HG02642 (cell line): ENCODE data around the gene CROCC2.
"Not testable (repeated sequence)": the region's sequence is repeated elsewhere in the genome, so short reads cannot be mapped to it uniquely, and the experiment has no call there.

Experiments
- ATAC-seq: cut with Tn5 transposase; IDR thresholded peaks from one replicate; pipeline ENCODE4 v1.9.1; 2021; ENCODE audit warnings: mild to moderate bottlenecking; ENCODE audit not compliant: unreplicated experiment, poor library complexity

CROCC2 gene

GRCh38 chr2:240963868-240964703 is 58.0 kb downstream of the CROCC2 start:
- ATAC-seq, result no peak

- ATAC-seq, result no peak
Observed at GRCh38 chr2:240964704-240965295, 58.7 kb downstream of the CROCC2 start.

GRCh38 chr2:240965296-240965904 is 59.3 kb downstream of the CROCC2 start:
- no peak for ATAC-seq

GRCh38 chr2:240965905-240966456 is 59.8 kb downstream of the CROCC2 start:
- ATAC-seq, result no peak

GRCh38 chr2:240966457-240966905 is 60.3 kb downstream of the CROCC2 start:
- ATAC-seq, result no peak

- ATAC-seq, result no peak
Observed at GRCh38 chr2:240966906-240967680, 61.0 kb downstream of the CROCC2 start.

- ATAC-seq, result no peak
Observed at GRCh38 chr2:240967681-240968621, 61.8 kb downstream of the CROCC2 start.

- no peak for ATAC-seq
Observed at GRCh38 chr2:240968731-240969624, 62.8 kb downstream of the CROCC2 start.

GRCh38 chr2:240970104-240970503 is 64.0 kb downstream of the CROCC2 start:
- ATAC-seq, result no peak

- no peak for ATAC-seq
Observed at GRCh38 chr2:240970816-240971215, 64.7 kb downstream of the CROCC2 start.

GRCh38 chr2:240972201-240972600 is 66.1 kb downstream of the CROCC2 start:
- ATAC-seq, result no peak

- no peak for ATAC-seq
Observed at GRCh38 chr2:240972636-240973521, 66.7 kb downstream of the CROCC2 start.

- no peak for ATAC-seq
Observed at GRCh38 chr2:240974771-240975572, 68.8 kb downstream of the CROCC2 start.

GRCh38 chr2:240975903-240976302 is 69.8 kb downstream of the CROCC2 start:
- ATAC-seq, result not testable (repeated sequence)

GRCh38 chr2:240981280-240981679 is 75.1 kb downstream of the CROCC2 start:
- no peak for ATAC-seq
